Osteoblast (primary cell): ENCODE results near the gene TUB. TPM values are rescaled to one million over a fixed set of nuclear protein-coding genes. Genes with fewer than 3 reads are reported as not detected.

Source experiments
- DNase-seq: peaks from one replicate; pipeline ENCODE4 v3.0.0; 2011; ENCODE audit warnings: low spot score, mixed read lengths; ENCODE audit not compliant: insufficient read length; ENCODE audit errors: missing footprints
- H2AFZ ChIP-seq: 2 replicates; pipeline ENCODE4 v1.6.0; 2011; ENCODE audit warnings: mild to moderate bottlenecking, low read length
- H3K27ac ChIP-seq: 2 replicates; pipeline ENCODE4 v1.5.1; 2011; ENCODE audit warnings: mild to moderate bottlenecking, low read depth, low read length, moderate library complexity
- H3K27me3 ChIP-seq: 2 replicates; pipeline ENCODE4 v1.6.0; 2012; ENCODE audit warnings: mild to moderate bottlenecking, control low read depth, inconsistent platforms, low read length, moderate library complexity; ENCODE audit not compliant: insufficient read depth
- H3K36me3 ChIP-seq: 2 replicates; pipeline ENCODE4 v1.5.1; 2011; ENCODE audit warnings: mild to moderate bottlenecking, low read length, control low read depth, moderate library complexity; ENCODE audit not compliant: insufficient read depth
- H3K4me1 ChIP-seq: 2 replicates; pipeline ENCODE4 v1.5.1; 2011; ENCODE audit warnings: mild to moderate bottlenecking, low read length, control low read depth, moderate library complexity; ENCODE audit not compliant: insufficient read depth
- H3K4me2 ChIP-seq: 2 replicates; pipeline ENCODE4 v1.6.0; 2011; ENCODE audit warnings: mild to moderate bottlenecking, low read length; ENCODE audit not compliant: insufficient read depth
- H3K4me3 ChIP-seq: fragments of 200-600 bp; sonication (generic); 3 replicates; pipeline ENCODE4 v1.5.1; 2012; ENCODE audit warnings: mild to moderate bottlenecking, low read length, inconsistent platforms; ENCODE audit not compliant: insufficient read depth
- H3K79me2 ChIP-seq: 2 replicates; pipeline ENCODE4 v1.6.0; 2012; ENCODE audit warnings: mild to moderate bottlenecking, low read length, control low read depth, inconsistent platforms; ENCODE audit not compliant: insufficient read depth
- H3K9me3 ChIP-seq: 2 replicates; pipeline ENCODE4 v1.5.1; 2011; ENCODE audit warnings: low read depth, low read length, control low read depth
- H4K20me1 ChIP-seq: 2 replicates; pipeline ENCODE4 v1.6.0; 2012; ENCODE audit warnings: mild to moderate bottlenecking, low read length, control low read depth; ENCODE audit not compliant: insufficient read depth
- total RNA-seq: library from RNA; depleted of rRNA; stranded (reverse); fragments of >200 nt; gene quantifications from 2 replicates; pipeline ENCODE4 v1.2.3, GENCODE V29; 2012
- TF ChIP-seq, protein P1 (sequence below): IDR thresholded peaks from 2 replicates; pipeline ENCODE4 v1.5.1; 2011; ENCODE audit warnings: mild to moderate bottlenecking, low read depth, low read length, moderate library complexity; ENCODE audit errors: extremely low read depth

TUB gene
- total RNA-seq, 1 donor = 23.5 TPM

DNA sequence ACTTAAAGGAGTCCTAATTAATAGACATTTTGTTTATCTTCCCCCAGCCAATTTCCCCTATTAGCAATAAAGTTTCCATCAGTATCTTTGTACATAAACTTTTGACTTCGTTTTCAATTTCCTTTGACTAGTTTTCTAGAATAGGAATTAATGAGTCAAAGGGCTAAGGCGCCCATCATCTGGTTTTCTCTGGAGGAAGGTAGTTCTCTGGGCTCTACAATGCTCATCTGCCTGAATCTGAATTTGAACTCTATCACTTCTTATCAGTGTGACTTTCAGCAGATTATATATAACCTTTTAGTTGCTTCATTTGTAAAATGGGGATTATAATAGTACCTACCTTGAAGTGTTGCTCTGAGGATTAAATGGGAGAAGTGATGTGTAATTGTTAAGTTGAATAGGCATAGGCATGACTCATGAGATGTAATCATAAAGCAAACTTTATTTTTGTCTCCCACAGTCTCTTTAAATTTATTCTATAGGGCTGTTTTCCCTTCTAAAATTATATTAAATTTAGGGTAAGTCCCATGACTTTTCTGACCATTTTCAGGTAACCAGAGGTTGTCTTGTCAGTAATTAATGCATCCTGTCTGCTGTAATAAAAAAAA lies 5.8 kb upstream of the TUB start:
- H3K4me2 ChIP-seq = no peak overlapping the region
- H3K36me3 ChIP-seq = no peaks in the 10 kb centered on the region
- DNase-seq = peak; percentile 61
- H3K4me3 ChIP-seq = no peak overlapping the region
- TF ChIP-seq, protein P1, sequence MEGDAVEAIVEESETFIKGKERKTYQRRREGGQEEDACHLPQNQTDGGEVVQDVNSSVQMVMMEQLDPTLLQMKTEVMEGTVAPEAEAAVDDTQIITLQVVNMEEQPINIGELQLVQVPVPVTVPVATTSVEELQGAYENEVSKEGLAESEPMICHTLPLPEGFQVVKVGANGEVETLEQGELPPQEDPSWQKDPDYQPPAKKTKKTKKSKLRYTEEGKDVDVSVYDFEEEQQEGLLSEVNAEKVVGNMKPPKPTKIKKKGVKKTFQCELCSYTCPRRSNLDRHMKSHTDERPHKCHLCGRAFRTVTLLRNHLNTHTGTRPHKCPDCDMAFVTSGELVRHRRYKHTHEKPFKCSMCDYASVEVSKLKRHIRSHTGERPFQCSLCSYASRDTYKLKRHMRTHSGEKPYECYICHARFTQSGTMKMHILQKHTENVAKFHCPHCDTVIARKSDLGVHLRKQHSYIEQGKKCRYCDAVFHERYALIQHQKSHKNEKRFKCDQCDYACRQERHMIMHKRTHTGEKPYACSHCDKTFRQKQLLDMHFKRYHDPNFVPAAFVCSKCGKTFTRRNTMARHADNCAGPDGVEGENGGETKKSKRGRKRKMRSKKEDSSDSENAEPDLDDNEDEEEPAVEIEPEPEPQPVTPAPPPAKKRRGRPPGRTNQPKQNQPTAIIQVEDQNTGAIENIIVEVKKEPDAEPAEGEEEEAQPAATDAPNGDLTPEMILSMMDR = no peak
- no peaks in the 10 kb centered on the region for H4K20me1 ChIP-seq
- H3K27ac ChIP-seq = no peak overlapping the region
- H3K79me2 ChIP-seq = no peaks in the 10 kb centered on the region
- H3K4me1 ChIP-seq = peaks cover 4% of the 10 kb centered on the region
- no peak overlapping the region for H2AFZ ChIP-seq
- H3K9me3 ChIP-seq = no peaks in the 10 kb centered on the region
- H3K27me3 ChIP-seq = no peaks in the 10 kb centered on the region

DNA sequence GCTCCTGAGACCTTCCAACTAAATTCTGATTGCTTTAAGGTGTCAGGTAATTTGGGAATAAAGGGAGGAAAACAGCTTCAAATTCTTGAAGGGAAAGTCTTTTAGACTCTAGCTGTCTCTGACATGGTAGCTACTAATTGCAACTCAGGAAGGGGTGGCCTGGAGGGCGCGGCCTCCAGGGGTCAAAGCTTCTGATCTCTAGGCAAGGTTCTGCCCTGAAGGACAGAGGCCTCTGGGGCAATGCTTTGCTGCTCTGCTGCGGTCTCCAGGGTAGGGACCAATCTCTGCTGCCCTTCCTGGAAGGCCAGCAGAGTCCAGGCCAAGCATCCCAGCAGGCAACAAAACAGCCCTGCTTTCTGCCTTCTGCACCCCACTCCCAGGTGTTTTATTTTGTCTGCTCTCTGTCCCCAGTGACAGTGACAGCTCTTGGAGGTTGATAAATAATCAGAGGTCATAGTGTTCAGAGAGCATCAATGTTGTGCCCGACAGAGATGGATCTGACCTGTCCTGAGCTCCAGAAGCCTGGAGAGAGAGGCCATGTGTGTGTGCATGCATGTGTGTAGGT lies 1.8 kb upstream of the TUB start:
- Histone ChIP-seq H3K4me1 (peaks cover 11% of the 10 kb centered on the region), H3K79me2 (peaks cover 26% of the 10 kb centered on the region), H3K27me3 (no peaks in the 10 kb centered on the region), H3K36me3 (no peaks in the 10 kb centered on the region), H2AFZ (no peak overlapping the region), H3K4me3 (no peak overlapping the region), H3K27ac (no peak overlapping the region), H4K20me1 (peaks cover 24% of the 10 kb centered on the region), H3K9me3 (no peaks in the 10 kb centered on the region), H3K4me2 (no peak overlapping the region)
- TF ChIP-seq, protein P1 = no peak
- DNase-seq = peak; percentile 52

DNA sequence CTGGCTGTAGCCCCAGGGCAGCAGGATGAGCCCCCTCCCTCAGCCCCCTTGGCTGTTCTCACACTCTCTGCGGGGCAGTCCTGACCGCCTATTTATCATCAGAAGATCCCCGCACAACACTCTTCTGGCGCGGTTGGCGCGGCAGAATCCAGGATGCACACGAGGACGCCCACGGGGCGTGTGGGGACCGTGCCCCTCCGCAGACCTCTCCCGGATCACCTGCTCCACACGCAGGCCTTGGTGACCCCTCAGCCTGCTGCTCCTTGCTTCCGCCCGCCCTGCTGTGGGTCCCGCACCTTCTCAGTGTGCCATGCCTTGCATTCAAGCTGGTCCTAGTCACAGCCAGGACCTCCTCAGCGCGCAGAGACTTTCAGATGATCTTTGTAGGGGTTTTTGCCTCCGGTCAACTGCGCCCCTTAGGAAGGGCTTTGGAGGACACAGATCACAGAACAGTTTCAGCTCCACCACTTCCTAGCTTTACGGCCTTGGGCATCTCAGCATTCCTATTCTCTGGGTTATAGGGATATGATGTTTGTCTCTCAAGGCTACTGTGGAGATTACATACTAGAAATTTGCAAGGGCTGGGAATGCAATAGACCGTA lies 841 bp upstream of the TUB start:
- DNase-seq = no peak
- Histone ChIP-seq H3K79me2 (peaks cover 36% of the 10 kb centered on the region), H3K27me3 (no peaks in the 10 kb centered on the region), H3K4me3 (peak overlapping the region; percentile 77), H3K36me3 (no peaks in the 10 kb centered on the region), H3K4me2 (peak overlapping the region; percentile 85), H3K27ac (no peak overlapping the region), H3K4me1 (peaks cover 11% of the 10 kb centered on the region), H4K20me1 (peaks cover 34% of the 10 kb centered on the region), H3K9me3 (no peaks in the 10 kb centered on the region), H2AFZ (peak overlapping the region; percentile 86)
- TF ChIP-seq, protein P1 = no peak

DNA sequence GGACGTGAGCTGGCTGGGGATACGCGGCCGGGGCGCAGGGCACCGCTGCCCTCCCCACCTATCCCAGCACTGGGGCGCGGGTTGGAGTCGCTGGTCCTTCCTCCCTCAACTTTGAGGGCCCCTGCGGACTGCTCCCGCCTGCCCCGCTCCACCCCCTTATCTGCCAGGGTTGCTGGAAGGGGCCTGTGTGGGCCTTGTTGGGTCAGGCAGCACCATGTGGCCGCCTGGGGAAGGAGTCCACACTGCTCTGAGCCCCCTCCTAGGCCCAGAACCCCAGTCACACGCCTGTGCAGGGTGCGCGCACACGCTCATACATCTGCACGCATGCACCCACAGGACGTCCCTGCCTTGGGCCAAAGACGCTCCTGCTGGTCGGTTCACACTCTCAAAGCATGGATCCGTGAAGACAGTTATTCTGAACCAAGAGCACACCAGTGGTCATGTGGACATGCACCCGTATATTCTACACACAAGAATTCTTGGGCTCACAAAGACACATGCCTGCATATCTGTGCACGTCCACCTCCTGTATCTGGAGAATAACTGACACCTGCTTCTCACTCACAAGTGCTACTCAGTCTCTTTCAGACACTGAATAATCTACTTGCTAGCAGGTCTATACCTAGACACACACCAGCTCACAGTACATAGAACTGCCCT lies 710 bp downstream of the TUB start:
- Histone ChIP-seq H3K4me1 (peaks cover 11% of the 10 kb centered on the region), H3K27me3 (no peaks in the 10 kb centered on the region), H3K4me2 (peak overlapping the region; percentile 90), H3K27ac (no peak overlapping the region), H3K4me3 (peak overlapping the region; percentile 77), H3K79me2 (peaks cover 51% of the 10 kb centered on the region), H3K36me3 (no peaks in the 10 kb centered on the region), H2AFZ (peak overlapping the region; percentile 80), H4K20me1 (peaks cover 49% of the 10 kb centered on the region), H3K9me3 (no peaks in the 10 kb centered on the region)
- peak; percentile 93 for DNase-seq
- TF ChIP-seq, protein P1 = no peak
